Measurements from ENCODE around the gene SIN3B. TPM values are rescaled to one million over a fixed set of nuclear protein-coding genes. Genes with fewer than 3 reads are reported as not detected.
A peak's percentile ranks its signal among the peaks of the same experiment; 100 is the strongest.

The SIN3B gene
- total and polyA plus RNA-seq, 7 experiments from 2014 or later: 4.0 to 105 (median 83.1) TPM

DNA sequence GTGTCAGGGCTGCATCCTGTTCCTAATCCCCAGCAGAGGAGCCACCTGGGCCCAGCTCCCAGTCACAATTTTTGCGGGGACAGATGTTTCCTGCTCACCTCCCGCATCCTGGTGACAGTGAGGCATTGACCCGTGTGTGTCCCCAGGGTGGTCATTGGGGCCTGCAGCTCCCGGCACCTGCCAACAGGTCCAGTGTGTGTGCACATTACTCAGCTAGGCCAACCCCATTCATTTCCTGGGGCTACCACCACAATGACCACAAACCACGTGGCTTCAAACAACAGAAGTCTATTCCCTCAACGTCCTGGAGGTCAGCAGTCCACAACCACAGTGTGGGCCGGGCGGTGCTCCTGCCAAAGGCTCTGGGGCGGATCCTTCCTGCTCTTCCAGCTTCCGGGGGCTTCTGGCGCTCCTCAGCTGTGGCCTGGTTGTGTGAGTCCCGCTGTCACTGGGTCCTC is 47.7 kb downstream of the SIN3B start:
- H3K36me3 ChIP-seq (ENCODE audit: control insufficient read depth in 2 of 3, insufficient read depth in 3 of 3, low read length in 3 of 3): peaks cover 0 to 56% (median 9%) of the 10 kb centered on the region in 3 experiments
- Mint-ChIP-seq H3K9me3 (peaks cover under 1 to 21% (median 15%) of the 10 kb centered on the region in 11 donors), H3K27ac (peak overlapping the region in 2 of 9 donors; percentile 21 to 52), H3K27me3 (no peaks in the 10 kb centered on the region), H3K4me1 (peaks cover 8 to 19% (median 14%) of the 10 kb centered on the region in 7 donors), H3K4me3 (no peak overlapping the region), H3K36me3 (peaks cover 16 to 61% (median 30%) of the 10 kb centered on the region in 5 donors)
- H3K9me3 ChIP-seq (ENCODE audit: control insufficient read depth in 2 of 3, low read length in 3 of 3): peaks cover 0 to 18% (median 6%) of the 10 kb centered on the region in 3 experiments
- H3K27ac ChIP-seq (ENCODE audit: low read depth, low read length): no peak overlapping the region
- H3K4me3 ChIP-seq (ENCODE audit: low read length): no peak overlapping the region
- H3K27me3 ChIP-seq (ENCODE audit: control insufficient read depth in 2 of 2, insufficient read depth in 2 of 2, low read length in 2 of 2): no peaks in the 10 kb centered on the region
- intact Hi-C loops (cut with micrococcal nuclease): no loop called here
- no peak for DNase-seq
- ChIA-PET CTCF (no interaction called here), POLR2A (no interaction called here)
- peaks cover 0 to 6% of the 10 kb centered on the region in 2 donors for H3K4me1 ChIP-seq (ENCODE audit: control insufficient read depth in 2 of 2, insufficient read depth in 2 of 2, low read length in 2 of 2)
- ATAC-seq: peak; percentile 24

DNA sequence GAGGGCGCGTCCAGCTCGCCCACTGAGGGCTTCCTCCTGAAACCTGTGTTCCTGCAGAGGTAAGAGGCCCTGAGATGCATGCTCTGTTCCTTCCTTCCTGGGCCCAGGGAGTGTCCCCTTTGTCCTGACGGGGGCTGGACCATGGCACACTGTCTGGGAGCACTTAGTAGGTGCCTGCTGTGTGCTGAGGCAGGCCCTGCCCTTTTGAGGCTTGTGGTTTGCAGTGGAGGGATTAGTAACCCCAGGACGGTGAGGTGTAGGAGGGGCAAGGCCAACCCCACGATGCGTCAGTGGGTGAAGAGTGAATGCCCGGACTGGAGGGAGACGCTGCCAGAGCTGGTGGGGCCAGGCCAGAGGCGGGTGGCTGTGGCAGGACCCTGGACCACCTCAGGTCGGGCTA is 48.4 kb downstream of the SIN3B start:
- ATAC-seq (no peak), DNase-seq (no peak)
- peaks cover 0 to 6% of the 10 kb centered on the region in 2 donors for H3K4me1 ChIP-seq (ENCODE audit: control insufficient read depth in 2 of 2, insufficient read depth in 2 of 2, low read length in 2 of 2)
- H3K36me3 Mint-ChIP-seq: peaks cover 18 to 66% (median 36%) of the 10 kb centered on the region in 5 donors
- intact Hi-C loops (cut with micrococcal nuclease): no loop called here
- no peaks in the 10 kb centered on the region for H3K27me3 ChIP-seq (ENCODE audit: control insufficient read depth in 2 of 2, insufficient read depth in 2 of 2, low read length in 2 of 2)
- H3K27ac Mint-ChIP-seq: no peak overlapping the region
- H3K27ac ChIP-seq (ENCODE audit: low read depth, low read length): no peak overlapping the region
- ChIA-PET CTCF (no interaction called here), POLR2A (no interaction called here)
- H3K27me3 Mint-ChIP-seq: no peaks in the 10 kb centered on the region
- H3K9me3 Mint-ChIP-seq: peaks cover 7 to 26% (median 22%) of the 10 kb centered on the region in 11 donors
- H3K36me3 ChIP-seq (ENCODE audit: control insufficient read depth in 2 of 3, insufficient read depth in 3 of 3, low read length in 3 of 3): peaks cover 0 to 52% (median 9%) of the 10 kb centered on the region in 3 experiments
- no peak overlapping the region for H3K4me3 Mint-ChIP-seq
- peaks cover 8 to 19% (median 14%) of the 10 kb centered on the region in 7 donors for H3K4me1 Mint-ChIP-seq
- peaks cover 0 to 24% (median 6%) of the 10 kb centered on the region in 3 experiments for H3K9me3 ChIP-seq (ENCODE audit: control insufficient read depth in 2 of 3, low read length in 3 of 3)
- no peak overlapping the region for H3K4me3 ChIP-seq (ENCODE audit: low read length)

- peaks cover 23 to 66% (median 41%) of the 10 kb centered on the region in 5 donors for H3K36me3 Mint-ChIP-seq
- CTCF ChIA-PET: no interaction called here
- intact Hi-C loops (cut with micrococcal nuclease): no loop called here
- Histone ChIP-seq H3K27ac (ENCODE audit: low read depth, low read length) (no peak overlapping the region), H3K27me3 (ENCODE audit: control insufficient read depth in 2 of 2, insufficient read depth in 2 of 2, low read length in 2 of 2) (no peaks in the 10 kb centered on the region), H3K4me1 (ENCODE audit: control insufficient read depth in 2 of 2, insufficient read depth in 2 of 2, low read length in 2 of 2) (peaks cover 0 to 6% of the 10 kb centered on the region in 2 donors), H3K9me3 (ENCODE audit: control insufficient read depth in 2 of 3, low read length in 3 of 3) (peaks cover 0 to 32% (median 6%) of the 10 kb centered on the region in 3 experiments), H3K4me3 (ENCODE audit: low read length) (no peak overlapping the region), H3K36me3 (ENCODE audit: control insufficient read depth in 2 of 3, insufficient read depth in 3 of 3, low read length in 3 of 3) (peaks cover 0 to 45% (median 9%) of the 10 kb centered on the region in 3 experiments)
- peaks cover 8 to 19% (median 14%) of the 10 kb centered on the region in 7 donors for H3K4me1 Mint-ChIP-seq
- peaks cover 0 to 5% (median 0%) of the 10 kb centered on the region in 5 donors for H3K27me3 Mint-ChIP-seq
- H3K4me3 Mint-ChIP-seq: no peak overlapping the region
- POLR2A ChIA-PET: no interaction called here
- DNase-seq (no peak), ATAC-seq (no peak)
- H3K9me3 Mint-ChIP-seq: peaks cover 7 to 33% (median 28%) of the 10 kb centered on the region in 11 donors
- no peak overlapping the region for H3K27ac Mint-ChIP-seq
Observed at GRCh38 chr19:16878181-16878965, 49.2 kb downstream of the SIN3B start.

DNA sequence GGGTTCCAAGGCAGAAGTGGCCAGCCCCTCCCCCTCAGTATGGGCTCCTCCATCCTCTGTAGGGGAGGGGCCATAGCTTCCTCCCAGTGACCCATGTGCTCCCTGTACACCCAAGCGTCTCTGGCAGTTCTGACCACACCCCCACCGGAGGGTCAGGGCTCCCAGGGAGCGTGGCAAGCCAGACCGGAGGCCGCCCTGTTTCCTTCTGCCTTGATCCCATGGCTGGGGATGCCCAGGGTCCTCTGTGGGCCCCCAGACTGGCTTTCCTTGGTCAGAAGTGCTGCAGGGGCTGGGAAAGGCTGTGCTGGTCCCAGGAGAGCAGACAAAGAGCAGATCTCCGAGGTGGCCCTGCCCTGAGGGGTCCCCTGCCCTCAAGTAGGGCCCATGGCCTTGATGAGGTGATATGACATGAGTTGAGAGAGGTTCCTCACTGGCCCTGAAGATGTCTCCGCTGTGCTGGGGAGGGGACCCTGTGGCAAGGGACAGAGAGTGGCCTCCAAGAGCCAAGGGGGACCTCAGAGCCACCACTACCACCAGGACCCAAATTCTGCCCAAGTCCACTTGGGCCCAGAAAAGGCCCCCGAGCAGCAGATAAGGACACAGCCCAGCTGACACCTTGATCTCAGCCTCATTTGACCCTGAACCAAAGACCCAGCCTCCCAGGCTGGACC is 51.8 kb downstream of the SIN3B start:
- intact Hi-C loops (cut with micrococcal nuclease): no loop called here
- CTCF ChIA-PET: no interaction called here
- Mint-ChIP-seq H3K4me3 (no peak overlapping the region), H3K27me3 (peaks cover 0 to 5% (median 0%) of the 10 kb centered on the region in 5 donors), H3K4me1 (peaks cover 0 to 10% (median 0%) of the 10 kb centered on the region in 7 donors), H3K27ac (no peak overlapping the region), H3K36me3 (peaks cover 23 to 49% (median 28%) of the 10 kb centered on the region in 5 donors), H3K9me3 (peaks cover 7 to 39% (median 25%) of the 10 kb centered on the region in 11 donors)
- POLR2A ChIA-PET: no interaction called here
- Histone ChIP-seq H3K4me3 (ENCODE audit: low read length) (no peak overlapping the region), H3K27ac (ENCODE audit: low read depth, low read length) (no peak overlapping the region), H3K36me3 (ENCODE audit: control insufficient read depth in 2 of 3, insufficient read depth in 3 of 3, low read length in 3 of 3) (peaks cover 0 to 40% (median 9%) of the 10 kb centered on the region in 3 experiments), H3K4me1 (ENCODE audit: control insufficient read depth in 2 of 2, insufficient read depth in 2 of 2, low read length in 2 of 2) (no peaks in the 10 kb centered on the region), H3K27me3 (ENCODE audit: control insufficient read depth in 2 of 2, insufficient read depth in 2 of 2, low read length in 2 of 2) (no peaks in the 10 kb centered on the region), H3K9me3 (ENCODE audit: control insufficient read depth in 2 of 3, low read length in 3 of 3) (peaks cover 0 to 34% (median 6%) of the 10 kb centered on the region in 3 experiments)
- no peak for DNase-seq
- no peak for ATAC-seq

DNA sequence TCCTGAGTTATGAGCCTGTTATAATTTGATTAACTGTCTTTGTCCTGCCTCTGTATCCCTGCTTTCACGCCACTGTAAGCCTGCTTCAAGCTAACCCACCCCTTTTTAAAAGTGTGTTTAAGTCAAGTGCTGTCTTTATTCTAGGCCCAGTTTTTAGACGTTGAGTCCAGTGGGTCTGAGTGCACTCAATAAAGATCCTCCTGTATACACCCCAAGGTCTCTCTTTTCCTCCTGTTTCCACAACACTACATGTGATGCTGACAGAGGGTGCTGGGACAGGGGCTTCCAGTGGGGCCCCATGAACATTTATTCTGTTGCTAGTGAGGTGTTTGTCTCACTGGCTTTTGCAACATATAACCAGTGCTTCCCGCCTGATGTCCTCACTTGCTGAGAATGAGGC is 52.9 kb downstream of the SIN3B start:
- H3K4me1 ChIP-seq (ENCODE audit: control insufficient read depth in 2 of 2, insufficient read depth in 2 of 2, low read length in 2 of 2): no peaks in the 10 kb centered on the region
- POLR2A ChIA-PET: no interaction called here
- H3K27me3 Mint-ChIP-seq: peaks cover 0 to 5% (median 0%) of the 10 kb centered on the region in 5 donors
- H3K4me1 Mint-ChIP-seq: peaks cover 0 to 5% (median 0%) of the 10 kb centered on the region in 7 donors
- H3K9me3 Mint-ChIP-seq: peaks cover 7 to 39% (median 25%) of the 10 kb centered on the region in 11 donors
- CTCF ChIA-PET: no interaction called here
- H3K4me3 ChIP-seq (ENCODE audit: low read length): no peak overlapping the region
- peaks cover 0 to 34% (median 6%) of the 10 kb centered on the region in 3 experiments for H3K9me3 ChIP-seq (ENCODE audit: control insufficient read depth in 2 of 3, low read length in 3 of 3)
- H3K4me3 Mint-ChIP-seq: no peak overlapping the region
- H3K36me3 Mint-ChIP-seq: peaks cover 20 to 41% (median 28%) of the 10 kb centered on the region in 5 donors
- H3K27ac Mint-ChIP-seq: no peak overlapping the region
- H3K27me3 ChIP-seq (ENCODE audit: control insufficient read depth in 2 of 2, insufficient read depth in 2 of 2, low read length in 2 of 2): no peaks in the 10 kb centered on the region
- intact Hi-C loops (cut with micrococcal nuclease): no loop called here
- no peak overlapping the region for H3K27ac ChIP-seq (ENCODE audit: low read depth, low read length)
- DNase-seq: no peak
- peaks cover 0 to 28% (median 6%) of the 10 kb centered on the region in 3 experiments for H3K36me3 ChIP-seq (ENCODE audit: control insufficient read depth in 2 of 3, insufficient read depth in 3 of 3, low read length in 3 of 3)
- ATAC-seq: no peak

DNA sequence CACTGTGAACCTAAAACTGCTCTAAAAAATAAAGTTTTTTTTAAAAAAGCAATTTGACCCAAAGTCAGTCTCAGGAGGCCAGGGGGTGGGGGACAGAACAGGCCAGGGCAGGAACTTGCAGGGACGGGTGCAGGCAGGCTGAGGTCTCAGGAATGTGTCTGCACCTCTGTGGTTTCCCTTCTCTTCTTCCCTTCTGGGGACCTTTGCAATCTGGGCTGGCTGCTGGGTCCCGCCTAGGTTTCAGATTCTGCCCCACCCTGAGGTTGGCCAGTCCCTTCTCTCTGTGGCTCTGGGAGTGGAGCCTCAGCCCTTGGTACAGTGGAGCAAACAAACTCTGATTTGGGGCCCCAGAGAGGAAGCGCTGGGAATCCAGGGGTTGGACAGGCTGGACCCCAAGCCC is 54.3 kb downstream of the SIN3B start:
- ChIA-PET CTCF (no interaction called here), POLR2A (no interaction called here)
- no peak overlapping the region for H3K27ac Mint-ChIP-seq
- H3K4me1 Mint-ChIP-seq: peaks cover 0 to 9% (median 0%) of the 10 kb centered on the region in 7 donors
- peaks cover 7 to 39% (median 25%) of the 10 kb centered on the region in 11 donors for H3K9me3 Mint-ChIP-seq
- peaks cover 0 to 34% (median 6%) of the 10 kb centered on the region in 3 experiments for H3K9me3 ChIP-seq (ENCODE audit: control insufficient read depth in 2 of 3, low read length in 3 of 3)
- H3K27me3 ChIP-seq (ENCODE audit: control insufficient read depth in 2 of 2, insufficient read depth in 2 of 2, low read length in 2 of 2): no peaks in the 10 kb centered on the region
- no peaks in the 10 kb centered on the region for H3K4me1 ChIP-seq (ENCODE audit: control insufficient read depth in 2 of 2, insufficient read depth in 2 of 2, low read length in 2 of 2)
- intact Hi-C loops (cut with micrococcal nuclease): no loop called here
- H3K36me3 Mint-ChIP-seq: peaks cover 19 to 29% (median 28%) of the 10 kb centered on the region in 5 donors
- H3K4me3 Mint-ChIP-seq: no peak overlapping the region
- DNase-seq: no peak
- peaks cover 0 to 15% (median 5%) of the 10 kb centered on the region in 3 experiments for H3K36me3 ChIP-seq (ENCODE audit: control insufficient read depth in 2 of 3, insufficient read depth in 3 of 3, low read length in 3 of 3)
- ATAC-seq: no peak
- H3K27ac ChIP-seq (ENCODE audit: low read depth, low read length): no peak overlapping the region
- no peak overlapping the region for H3K4me3 ChIP-seq (ENCODE audit: low read length)
- H3K27me3 Mint-ChIP-seq: peaks cover 0 to 7% (median 3%) of the 10 kb centered on the region in 5 donors

All from naive thymus-derived CD4-positive, alpha-beta T cell (primary cell).